Measurements from ENCODE around the gene CDC42BPA. TPM values are rescaled to one million over a fixed set of nuclear protein-coding genes. Genes with fewer than 3 reads are reported as not detected.

The CDC42BPA gene
- total and polyA plus RNA-seq, 2 of the 8 experiments (the other 6 are each of a cell fraction or from before 2014, with no cell fraction given), result 7.1 to 28.5 TPM

- Histone ChIP-seq H2AK5ac (ENCODE audit: low read depth, low read length) (no peak overlapping the region), H3K9me3 (ENCODE audit: insufficient read depth in 2 of 2, low read depth in 1 of 2, low read length in 1 of 2) (peaks cover 0 to 6% of the 10 kb centered on the region in 2 experiments; a peak in 1 of 4 replicates), H3K79me2 (ENCODE audit: control insufficient read depth in 1 of 2, insufficient read depth in 2 of 2, low read length in 2 of 2) (no peaks in the 10 kb centered on the region), H3K36me3 (ENCODE audit: control insufficient read depth in 2 of 4, insufficient read depth in 4 of 4, low read length in 3 of 4) (peaks cover 0 to 5% (median 0%) of the 10 kb centered on the region in 4 experiments; a peak in 1 of 8 replicates), H2BK120ac (replicated peaks; ENCODE audit: low read depth, low read length) (no peak overlapping the region), H4K5ac (ENCODE audit: insufficient read length, low read depth, low read length) (no peak overlapping the region), H3K14ac (ENCODE audit: insufficient read length) (no peak overlapping the region), H4K91ac (replicated peaks; ENCODE audit: insufficient read length, low read length) (no peak overlapping the region), H3K27ac (ENCODE audit: low read depth, low read length) (no peak overlapping the region), H3K4me1 (replicated peaks in 1 of 4; ENCODE audit: control insufficient read depth in 3 of 4, insufficient read depth in 4 of 4, low read length in 3 of 4) (peaks cover 0 to 4% (median 0%) of the 10 kb centered on the region in 4 experiments; a peak in 1 of 7 replicates), H2BK5ac (ENCODE audit: low read depth, low read length) (no peak overlapping the region), H3K4me3 (ENCODE audit: extremely low read depth in 1 of 4, insufficient read depth in 2 of 4, low read depth in 3 of 4, low read length in 4 of 4) (no peak overlapping the region), H2BK20ac (ENCODE audit: low read length) (no peak overlapping the region), H3K23me2 (ENCODE audit: low read depth, low read length) (no peaks in the 10 kb centered on the region), H3K56ac (replicated peaks; ENCODE audit: insufficient read length, low read depth, low read length) (no peak overlapping the region), H3K9ac (replicated peaks in 1 of 4; ENCODE audit: extremely low read depth in 1 of 4, low read depth in 3 of 4, low read length in 3 of 4) (no peak overlapping the region), H3K18ac (ENCODE audit: extremely low read depth, low read length) (no peak overlapping the region), H2AFZ (ENCODE audit: low read length) (no peak overlapping the region), H3K79me1 (ENCODE audit: low read depth, low read length) (no peaks in the 10 kb centered on the region), H3K4me2 (ENCODE audit: insufficient read depth in 1 of 2, low read depth in 2 of 2, low read length in 2 of 2) (no peak overlapping the region), H2BK12ac (ENCODE audit: low read depth, low read length) (no peak overlapping the region), H4K20me1 (replicated peaks in 1 of 2; ENCODE audit: control insufficient read depth in 1 of 2, insufficient read depth in 2 of 2, low read length in 2 of 2) (no peaks in the 10 kb centered on the region), H3K27me3 (replicated peaks in 1 of 4; ENCODE audit: control insufficient read depth in 3 of 4, extremely low read depth in 1 of 4, insufficient read depth in 3 of 4, low read length in 3 of 4) (no peaks in the 10 kb centered on the region), H3K4ac (replicated peaks; ENCODE audit: insufficient read length, low read depth, low read length) (no peak overlapping the region), H3K23ac (ENCODE audit: insufficient read length) (no peak overlapping the region), H4K8ac (ENCODE audit: extremely low read depth, insufficient read depth, low read length) (no peak overlapping the region), H2BK15ac (ENCODE audit: low read length) (no peak overlapping the region)
- ChIA-PET CTCF (ENCODE audit: partially characterized antibody) (no interaction called here), POLR2A (ENCODE audit: partially characterized antibody) (no interaction called here)
- DNase-seq (ENCODE audit: low read depth in 1 of 2, low spot score in 2 of 2) (no peak), FAIRE-seq (no peak)
- 85% methylated on average over 1 of the region's 1 CpG; no CpG with 5 or more reads in 1 of the 2 experiments for WGBS, 2 experiments (ENCODE audit: extremely low coverage in 1 of 2, insufficient coverage in 1 of 2, insufficient read length in 1 of 2, insufficient replicate concordance in 2 of 2, low coverage in 1 of 2, low lambda C conversion rate in 2 of 2, missing lambda C conversion rate in 1 of 2)
- TF ChIP-seq EP300 (IDR thresholded peaks at IDR 0.05; ENCODE audit: borderline replicate concordance in 1 of 2, low read depth in 2 of 2, low read length in 2 of 2) (no peak), NANOG (IDR thresholded peaks at IDR 0.05; ENCODE audit: insufficient read depth, low read depth, low read length, poor library complexity, severe bottlenecking) (no peak), MAFK (IDR thresholded peaks at IDR 0.05; ENCODE audit: low read depth, low read length) (no peak), HDAC6 (IDR thresholded peaks at IDR 0.05; ENCODE audit: low read depth, low read length) (no peak), FOSL1 (IDR thresholded peaks at IDR 0.05; ENCODE audit: insufficient read depth, low read depth, low read length) (no peak), USF2 (IDR thresholded peaks at IDR 0.05; ENCODE audit: low read length) (no peak), POLR2AphosphoS5 (IDR thresholded peaks at IDR 0.05; ENCODE audit: low read depth, low read length) (no peak), RAD21 (IDR thresholded peaks at IDR 0.05 in 1 of 2, conservative IDR thresholded peaks at IDR 0.05 in 1 of 2; ENCODE audit: low read depth in 2 of 2, low read length in 2 of 2) (no peak), ATF2 (IDR thresholded peaks at IDR 0.05; ENCODE audit: low read length) (no peak), BACH1 (IDR thresholded peaks at IDR 0.05; ENCODE audit: low read length) (no peak), KDM4A (IDR thresholded peaks at IDR 0.05; ENCODE audit: low read depth, low read length, severe bottlenecking) (no peak)
Measured at GRCh38 chr1:226971765-226972164, 346.5 kb downstream of the CDC42BPA start.

Measured in H1 (cell line).